NCI-H128 (cell line): Measurements from ENCODE around the gene RHOXF2.
"Not testable (repeated sequence)": the region's sequence is repeated elsewhere in the genome, so short reads cannot be mapped to it uniquely, and the experiment has no call there.

Source experiments
- DNase-seq: peaks from one replicate; lab custom pipeline; 2025; ENCODE audit not compliant: unreplicated experiment; lab: John Stamatoyannopoulos, UW

RHOXF2 gene

GRCh38 chrX:120158313-120158712 lies at the start of gene RHOXF2:
Gene RHOXF2 (plus strand): TSS chrX:120158613. CDS start chrX:120158751, 138 bp downstream.
- DNase-seq, result not testable (repeated sequence)

- no peak for DNase-seq
These were observed 49.0 kb upstream of the RHOXF2 start for GRCh38 chrX:120109378-120109777.

DNA sequence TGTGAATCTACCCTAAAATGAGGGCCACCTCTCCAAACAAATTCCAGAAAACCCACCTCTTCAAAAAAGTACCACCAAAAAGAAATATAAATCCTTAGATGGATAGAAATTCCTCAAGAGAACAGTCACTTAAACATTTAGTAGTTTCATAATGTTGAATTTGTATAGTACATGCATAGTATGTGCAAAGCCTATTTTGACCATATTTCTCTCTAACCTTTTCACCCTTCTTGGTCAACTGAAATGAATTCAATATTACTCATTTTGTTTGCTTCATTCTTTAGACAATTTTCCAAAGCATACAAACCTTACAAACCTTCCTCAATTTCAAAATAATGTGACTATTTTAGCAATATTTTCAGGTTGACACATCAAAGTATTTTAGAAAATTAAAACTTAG lies 46.8 kb upstream of the RHOXF2 start:
- DNase-seq, result no peak

DNA sequence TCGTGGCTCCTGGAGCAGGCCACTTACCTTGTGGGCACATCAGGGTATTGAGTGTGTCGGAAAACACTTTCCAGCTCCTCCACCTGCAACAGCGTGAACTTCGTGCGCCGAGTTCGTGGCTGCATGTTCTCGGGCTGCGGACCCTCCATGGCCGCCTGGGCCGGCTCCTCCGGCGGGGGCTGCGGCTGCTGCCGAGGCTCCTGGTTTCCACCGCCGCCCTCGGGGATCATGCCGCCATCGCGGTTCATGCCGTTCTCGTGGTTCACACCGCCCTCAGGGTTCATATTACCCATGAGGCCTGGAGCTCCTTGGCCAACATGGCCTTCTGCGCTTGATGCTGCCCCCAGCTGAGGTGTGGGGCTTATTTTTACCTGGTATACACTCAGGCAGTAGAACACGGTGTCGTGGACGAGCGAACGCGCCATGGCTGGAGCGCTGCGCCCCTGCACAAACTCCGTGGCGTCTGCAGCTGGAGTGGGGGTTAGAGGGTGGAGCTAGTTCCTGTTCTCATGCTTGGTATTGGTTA lies 42.9 kb upstream of the RHOXF2 start, which contains the start of gene RHOXF1:
RHOXF1 (minus strand) TSS at position 476 of the 526 bp plus-strand sequence; CDS start at position 425, 51 bp downstream.
- DNase-seq, result no peak

- DNase-seq, result no peak
These were observed 38.2 kb upstream of the RHOXF2 start for GRCh38 chrX:120120223-120120622.

- DNase-seq, result no peak
These were observed 33.0 kb upstream of the RHOXF2 start for GRCh38 chrX:120125444-120125843.

- DNase-seq, result not testable (repeated sequence)
These were observed 30.0 kb upstream of the RHOXF2 start for GRCh38 chrX:120128306-120128846.

DNA sequence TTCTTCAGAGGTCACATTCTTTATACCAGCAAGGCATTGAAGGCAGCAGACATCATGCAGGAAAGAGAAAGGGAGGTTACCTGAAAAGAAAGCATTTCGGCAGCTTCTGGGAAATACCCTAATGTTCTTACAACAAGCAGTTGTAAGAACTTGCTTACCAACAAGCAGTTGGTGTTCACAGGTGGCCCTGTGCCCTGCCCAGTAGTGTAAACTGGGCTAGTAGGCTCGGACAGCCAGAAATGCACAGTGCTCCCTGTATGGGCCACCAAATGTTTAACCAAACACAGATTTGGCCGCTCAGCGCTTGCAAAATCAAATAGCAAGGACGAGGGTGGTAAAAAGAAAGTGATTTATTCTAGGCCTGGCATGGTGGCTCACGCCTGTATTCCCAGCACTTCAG lies 22.3 kb upstream of the RHOXF2 start:
- DNase-seq, result no peak

DNA sequence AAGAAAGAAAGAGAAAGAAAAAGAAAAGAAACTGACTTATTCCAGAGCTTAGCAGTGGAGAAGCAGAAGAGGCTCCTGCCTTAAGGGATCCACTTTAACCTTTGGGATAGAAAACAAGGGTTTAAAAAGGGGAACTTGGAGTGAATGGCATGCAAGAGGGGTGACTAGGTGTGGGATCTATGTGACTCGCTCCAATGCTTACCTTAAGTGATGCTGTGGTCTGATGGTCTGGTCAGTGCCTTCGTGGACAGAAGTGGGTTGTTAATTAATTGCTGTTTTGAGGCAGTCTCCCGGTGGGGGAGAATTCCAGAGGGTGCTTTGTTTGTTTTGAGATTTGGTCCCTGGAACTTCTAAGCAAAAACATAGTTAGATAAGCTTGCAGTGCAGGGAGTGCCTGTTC lies 21.6 kb upstream of the RHOXF2 start:
- no peak for DNase-seq

DNA sequence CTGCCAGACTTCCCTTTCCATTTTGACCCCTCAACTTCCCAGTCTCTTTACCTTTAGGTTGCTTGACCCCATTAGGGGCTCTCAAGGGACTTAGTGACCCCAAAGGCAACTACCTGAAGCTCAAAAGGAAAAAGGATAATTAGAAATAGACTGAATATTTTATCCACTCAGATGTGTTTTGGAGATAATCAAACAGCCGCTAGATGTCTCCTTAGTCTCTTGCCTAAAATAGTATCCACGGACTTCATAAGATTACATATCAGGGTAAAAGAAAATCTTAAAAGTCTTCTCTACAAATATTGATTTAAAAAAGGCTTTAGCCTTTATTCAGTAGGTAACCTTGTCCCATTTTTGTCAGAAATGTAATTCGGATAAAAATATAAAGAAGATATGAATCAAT lies 21.0 kb upstream of the RHOXF2 start:
- no peak for DNase-seq

DNA sequence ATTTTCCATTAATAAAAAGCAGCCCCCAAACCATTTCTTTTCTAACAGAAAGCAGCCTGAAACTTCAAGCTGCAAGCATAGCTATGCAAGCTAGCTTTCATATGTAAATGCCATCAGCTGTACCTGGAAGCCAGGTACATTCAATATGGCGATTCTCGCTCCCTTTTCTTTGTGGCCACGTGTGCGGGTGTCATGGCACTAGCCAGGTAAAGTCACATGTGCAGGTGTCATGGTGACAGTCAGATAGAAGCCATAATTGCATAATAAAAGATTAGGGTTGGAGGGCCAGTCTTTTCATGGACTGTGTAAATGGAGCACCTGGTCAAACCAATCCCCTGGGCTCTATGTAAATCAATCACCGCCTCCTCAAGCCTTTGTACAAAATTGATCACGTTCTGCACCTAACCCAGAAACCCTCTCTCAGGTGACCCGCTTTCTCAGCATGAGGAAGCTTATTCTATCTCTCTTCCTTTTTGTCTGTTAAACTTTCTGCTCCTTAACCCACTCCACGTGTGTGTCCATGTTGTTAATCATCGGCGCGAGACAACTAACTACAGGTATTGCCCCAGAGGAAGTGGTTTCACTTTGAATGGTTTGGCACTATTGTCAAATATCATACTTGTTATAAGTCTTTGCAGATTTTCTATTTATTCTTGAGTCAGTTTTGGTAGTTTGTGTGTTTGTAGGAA lies 18.0 kb upstream of the RHOXF2 start:
- no peak for DNase-seq

GRCh38 chrX:120144178-120144844 lies 14.1 kb upstream of the RHOXF2 start:
- no peak for DNase-seq

GRCh38 chrX:120145295-120145925 lies 13.0 kb upstream of the RHOXF2 start:
- DNase-seq, result no peak

DNA sequence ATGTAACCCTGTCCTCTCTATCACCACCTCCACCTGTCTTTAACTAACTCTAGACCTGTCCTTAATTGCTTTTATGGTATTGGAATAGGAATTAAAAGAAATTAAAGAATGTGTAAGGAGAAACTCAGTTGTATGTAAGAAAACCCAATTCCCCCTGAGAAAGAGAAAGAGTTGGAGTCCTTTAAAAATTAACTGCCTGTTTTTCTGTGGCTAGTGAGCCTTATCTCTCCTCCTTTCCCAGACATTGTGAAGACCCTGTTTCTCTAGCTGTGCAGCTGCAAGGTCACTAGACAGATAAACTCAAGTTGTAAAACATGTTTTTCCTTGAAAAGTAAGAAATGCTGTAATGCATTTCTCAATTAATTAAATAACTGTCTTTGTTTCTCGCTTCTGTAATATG lies 12.1 kb upstream of the RHOXF2 start:
- DNase-seq, result not testable (repeated sequence)

DNA sequence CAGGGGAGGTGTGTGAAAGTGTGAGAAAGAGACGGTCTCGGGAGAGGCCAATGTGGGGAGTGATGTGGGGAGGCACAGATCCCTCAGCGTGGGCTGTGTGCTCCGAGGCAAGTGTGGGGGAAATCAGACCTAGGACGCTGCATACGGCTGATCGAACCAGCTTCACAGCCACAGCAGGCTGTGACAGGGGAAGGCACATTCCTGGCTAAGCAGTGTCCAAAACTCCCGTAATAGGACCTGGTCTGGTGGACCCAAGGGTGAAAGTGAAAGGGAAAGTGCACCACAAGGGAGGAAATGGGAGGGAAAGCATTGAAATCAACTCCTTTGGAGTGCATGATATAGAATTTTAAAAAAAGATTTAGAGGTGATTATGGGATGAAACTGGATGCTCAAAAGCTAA lies 10.9 kb upstream of the RHOXF2 start:
- DNase-seq, result no peak

GRCh38 chrX:120150109-120150744 lies 8.2 kb upstream of the RHOXF2 start:
- DNase-seq, result not testable (repeated sequence)

DNA sequence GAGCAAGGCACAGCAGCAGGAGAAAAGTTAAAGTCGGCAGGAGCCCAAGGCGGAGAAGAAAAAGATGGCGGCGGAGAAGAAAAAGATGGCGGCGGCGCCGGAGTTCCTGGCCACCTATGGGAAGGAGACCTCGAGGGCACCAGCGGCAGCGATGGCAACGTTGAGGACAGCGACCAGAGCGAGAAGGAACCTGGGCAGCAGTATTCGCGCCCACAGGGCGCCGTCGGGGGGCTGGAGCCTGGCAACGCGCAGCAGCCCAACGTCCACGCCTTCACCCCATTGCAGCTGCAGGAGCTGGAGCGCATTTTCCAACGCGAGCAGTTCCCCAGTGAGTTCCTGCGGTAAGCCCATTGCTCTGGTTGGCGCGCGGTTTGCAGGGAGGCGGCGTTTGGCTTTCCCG lies 673 bp downstream of the RHOXF2 start:
- not testable (repeated sequence) for DNase-seq

GRCh38 chrX:120193254-120193653 lies 34.8 kb downstream of the RHOXF2 start:
- DNase-seq, result not testable (repeated sequence)

DNA sequence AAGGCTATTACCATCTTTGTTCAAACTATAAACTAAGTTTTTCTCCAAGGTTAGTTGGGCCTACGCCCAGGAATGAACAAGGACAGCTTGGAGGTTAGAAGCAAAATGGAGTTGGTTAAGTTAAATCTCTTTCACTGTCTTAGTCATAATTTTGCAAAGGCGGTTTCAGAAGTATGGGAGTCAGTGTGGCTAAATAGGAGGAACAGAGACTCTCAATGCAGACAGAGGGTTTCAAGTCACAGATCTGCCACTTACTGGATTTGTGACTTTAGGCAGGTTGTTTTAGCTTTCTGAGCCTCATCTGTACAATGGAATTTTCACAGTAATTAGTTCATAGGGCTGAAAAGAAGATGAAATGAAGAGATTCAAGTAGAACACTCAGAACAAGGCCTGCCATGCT lies 35.3 kb downstream of the RHOXF2 start:
- DNase-seq, result not testable (repeated sequence)

- DNase-seq, result not testable (repeated sequence)
These were observed 37.4 kb downstream of the RHOXF2 start for GRCh38 chrX:120195786-120196185.
